ENCODE measurements around the gene NOL9. TPM values are rescaled to one million over a fixed set of nuclear protein-coding genes. Genes with fewer than 3 reads are reported as not detected.
A peak's percentile ranks its signal among the peaks of the same experiment; 100 is the strongest.

NOL9 gene
- total RNA-seq, 6 donors from 2014 or later = 19.6 to 41.9 (median 24.7) TPM

- Histone ChIP-seq H3K27me3 (no peaks in the 10 kb centered on the region), H3K9me3 (no peaks in the 10 kb centered on the region), H3K4me1 (peaks cover 18 to 50% (median 25%) of the 10 kb centered on the region in 4 donors), H3K4me3 (no peak overlapping the region), H3K27ac (no peak overlapping the region), H3K36me3 (peaks cover 33 to 100% (median 85%) of the 10 kb centered on the region in 4 donors)
- WGBS, 2 donors = 96 to 98% methylated on average over 11 to 15 of the region's 15 CpGs
- peak in 1 of 2 donors; percentile 41 for DNase-seq
- no peak for ATAC-seq (ENCODE audit: low FRiP score in 2 of 2)
- TF ChIP-seq, protein P1, sequence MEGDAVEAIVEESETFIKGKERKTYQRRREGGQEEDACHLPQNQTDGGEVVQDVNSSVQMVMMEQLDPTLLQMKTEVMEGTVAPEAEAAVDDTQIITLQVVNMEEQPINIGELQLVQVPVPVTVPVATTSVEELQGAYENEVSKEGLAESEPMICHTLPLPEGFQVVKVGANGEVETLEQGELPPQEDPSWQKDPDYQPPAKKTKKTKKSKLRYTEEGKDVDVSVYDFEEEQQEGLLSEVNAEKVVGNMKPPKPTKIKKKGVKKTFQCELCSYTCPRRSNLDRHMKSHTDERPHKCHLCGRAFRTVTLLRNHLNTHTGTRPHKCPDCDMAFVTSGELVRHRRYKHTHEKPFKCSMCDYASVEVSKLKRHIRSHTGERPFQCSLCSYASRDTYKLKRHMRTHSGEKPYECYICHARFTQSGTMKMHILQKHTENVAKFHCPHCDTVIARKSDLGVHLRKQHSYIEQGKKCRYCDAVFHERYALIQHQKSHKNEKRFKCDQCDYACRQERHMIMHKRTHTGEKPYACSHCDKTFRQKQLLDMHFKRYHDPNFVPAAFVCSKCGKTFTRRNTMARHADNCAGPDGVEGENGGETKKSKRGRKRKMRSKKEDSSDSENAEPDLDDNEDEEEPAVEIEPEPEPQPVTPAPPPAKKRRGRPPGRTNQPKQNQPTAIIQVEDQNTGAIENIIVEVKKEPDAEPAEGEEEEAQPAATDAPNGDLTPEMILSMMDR (IDR thresholded peaks at IDR 0.05) = no peak
- no peak for TF ChIP-seq POLR2AphosphoS5 (IDR thresholded peaks at IDR 0.05)
- no peak for TF ChIP-seq EP300 (IDR thresholded peaks at IDR 0.05)
- TF ChIP-seq POLR2A (IDR thresholded peaks at IDR 0.05) = no peak
These were observed 39.5 kb upstream of the NOL9 start for GRCh38 chr1:6593810-6594209.

- WGBS, 2 donors = 89 to 93% methylated on average over 20 to 38 of the region's 38 CpGs
- Histone ChIP-seq H3K36me3 (peaks cover 28 to 100% (median 89%) of the 10 kb centered on the region in 4 donors), H3K4me3 (no peak overlapping the region), H3K9me3 (no peaks in the 10 kb centered on the region), H3K27me3 (no peaks in the 10 kb centered on the region), H3K27ac (no peak overlapping the region), H3K4me1 (peaks cover 16 to 51% (median 27%) of the 10 kb centered on the region in 4 donors)
- DNase-seq = peak in 1 of 2 donors; percentile 75
- ATAC-seq (ENCODE audit: low FRiP score in 2 of 2) = no peak
- no peak for TF ChIP-seq EP300 (IDR thresholded peaks at IDR 0.05)
- TF ChIP-seq POLR2A (IDR thresholded peaks at IDR 0.05) = no peak
- TF ChIP-seq POLR2AphosphoS5 (IDR thresholded peaks at IDR 0.05) = no peak
- TF ChIP-seq, protein P1 (IDR thresholded peaks at IDR 0.05) = no peak
These were observed 38.7 kb upstream of the NOL9 start for GRCh38 chr1:6592865-6593593.

GRCh38 chr1:6592441-6592840, 38.1 kb upstream of the NOL9 start:
- peaks cover 28 to 100% (median 86%) of the 10 kb centered on the region in 4 donors for H3K36me3 ChIP-seq
- H3K9me3 ChIP-seq = no peaks in the 10 kb centered on the region
- TF ChIP-seq, protein P1 (IDR thresholded peaks at IDR 0.05) = no peak
- no peak for TF ChIP-seq POLR2A (IDR thresholded peaks at IDR 0.05)
- TF ChIP-seq EP300 (IDR thresholded peaks at IDR 0.05) = no peak
- no peak for TF ChIP-seq POLR2AphosphoS5 (IDR thresholded peaks at IDR 0.05)
- no peak overlapping the region for H3K4me3 ChIP-seq
- DNase-seq = peak in 1 of 2 donors; percentile 36
- no peaks in the 10 kb centered on the region for H3K27me3 ChIP-seq
- no peak overlapping the region for H3K27ac ChIP-seq
- H3K4me1 ChIP-seq = peaks cover 12 to 51% (median 25%) of the 10 kb centered on the region in 4 donors
- ATAC-seq (ENCODE audit: low FRiP score in 2 of 2) = no peak
- WGBS, 2 donors = 54 to 65% methylated on average over 5 of the region's 5 CpGs

- Histone ChIP-seq H3K27ac (no peak overlapping the region), H3K27me3 (no peaks in the 10 kb centered on the region), H3K9me3 (no peaks in the 10 kb centered on the region), H3K36me3 (peaks cover 22 to 100% (median 79%) of the 10 kb centered on the region in 4 donors), H3K4me3 (no peak overlapping the region), H3K4me1 (peaks cover 6 to 51% (median 24%) of the 10 kb centered on the region in 4 donors)
- ATAC-seq (ENCODE audit: low FRiP score in 2 of 2) (no peak), DNase-seq (peak in 1 of 2 donors; percentile 36)
- 83 to 94% methylated on average over 6 of the region's 6 CpGs for WGBS, 2 donors
- TF ChIP-seq POLR2AphosphoS5 (IDR thresholded peaks at IDR 0.05) = no peak
- TF ChIP-seq EP300 (IDR thresholded peaks at IDR 0.05) = no peak
- no peak for TF ChIP-seq POLR2A (IDR thresholded peaks at IDR 0.05)
- TF ChIP-seq, protein P1 (IDR thresholded peaks at IDR 0.05) = no peak
These were observed 37.3 kb upstream of the NOL9 start for GRCh38 chr1:6591644-6592043.

Data from upper lobe of left lung (tissue), 6 donors.